Measurements from ENCODE around the gene ZNF438. TPM values are rescaled to one million over a fixed set of nuclear protein-coding genes. Genes with fewer than 3 reads are reported as not detected.

ZNF438 gene
- total RNA-seq, 1 donor: 4.3 TPM

DNA sequence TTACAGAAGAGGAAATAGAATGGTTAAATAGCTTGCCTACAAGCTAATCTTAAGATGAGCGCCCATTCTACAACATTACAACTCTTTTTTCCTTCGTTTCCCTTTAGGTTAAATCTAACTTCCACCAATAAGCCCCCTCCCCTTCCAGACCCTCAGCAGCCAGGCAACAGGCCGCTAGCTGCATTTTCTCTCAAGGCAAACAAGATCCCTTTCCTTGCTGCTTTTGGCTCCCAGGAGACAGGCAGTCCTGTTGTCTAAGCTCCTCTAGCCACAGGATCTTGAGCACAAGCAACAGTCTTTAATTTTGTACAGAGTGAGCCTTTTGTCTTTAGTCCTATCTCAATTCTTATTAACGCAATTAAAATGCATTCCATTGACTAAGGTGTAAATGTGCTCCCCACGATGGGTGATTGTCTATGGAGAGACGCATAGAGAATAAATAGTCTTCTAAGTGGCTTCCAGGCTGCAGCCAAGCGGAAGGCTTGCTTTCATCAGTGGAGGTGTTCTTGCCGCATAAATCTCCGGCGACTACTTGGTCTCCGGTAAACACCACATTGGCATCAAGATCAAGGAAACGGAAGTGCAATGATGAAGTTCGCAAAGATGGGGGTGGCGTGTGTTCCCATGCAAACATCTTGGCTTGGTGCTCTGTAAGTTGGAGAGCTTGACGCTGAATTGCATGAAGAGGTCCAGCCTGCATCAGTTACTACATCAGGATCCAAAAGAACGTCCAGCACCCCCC, 220.2 kb downstream of the ZNF438 start:
- H3K4me2 ChIP-seq (ENCODE audit: insufficient read depth, low read length): peak overlapping the region; percentile 36
- H3K36me3 ChIP-seq (ENCODE audit: insufficient read depth, low read length): no peaks in the 10 kb centered on the region
- H3K27me3 ChIP-seq (ENCODE audit: insufficient read depth, low read length): no peaks in the 10 kb centered on the region
- DNase-seq (ENCODE audit: insufficient read length, low spot score, missing footprints): no peak
- TF ChIP-seq CTCF (IDR thresholded peaks at IDR 0.05; ENCODE audit: extremely low read depth, low read depth, low read length): no peak
- H3K4me1 ChIP-seq (ENCODE audit: insufficient read depth, low read length): peaks cover 33% of the 10 kb centered on the region
- H3K27ac ChIP-seq (ENCODE audit: low read depth, low read length): no peak overlapping the region
- H4K20me1 ChIP-seq (ENCODE audit: insufficient read depth, low read length): no peaks in the 10 kb centered on the region
- no peaks in the 10 kb centered on the region for H3K79me2 ChIP-seq (ENCODE audit: insufficient read depth, low read length)
- H3K4me3 ChIP-seq (ENCODE audit: insufficient read depth, low read length): no peak overlapping the region
- H2AFZ ChIP-seq (ENCODE audit: low read length): no peak overlapping the region
- H3K9me3 ChIP-seq (ENCODE audit: low read depth, low read length): no peaks in the 10 kb centered on the region

DNA sequence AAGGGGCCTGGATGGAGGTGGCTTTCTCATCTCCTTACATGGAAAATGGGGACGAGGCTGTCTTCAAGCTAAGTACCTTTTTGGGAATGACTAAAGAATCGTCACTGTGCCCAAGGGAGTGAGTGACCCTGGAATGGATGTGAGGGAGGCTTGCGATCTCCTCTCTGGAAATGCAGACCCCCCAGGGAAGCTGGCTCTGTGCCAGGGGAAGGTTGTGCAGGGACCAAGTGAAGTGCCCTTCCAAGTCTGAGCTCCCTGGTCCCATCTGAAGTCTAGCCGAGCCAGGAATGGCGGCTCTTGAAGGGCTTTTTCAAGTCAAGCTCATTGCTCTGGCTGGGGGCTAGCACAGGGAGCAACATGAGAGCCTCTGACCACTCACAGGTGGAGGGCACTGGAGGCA, 221.2 kb downstream of the ZNF438 start:
- Histone ChIP-seq H3K79me2 (ENCODE audit: insufficient read depth, low read length) (no peaks in the 10 kb centered on the region), H3K27me3 (ENCODE audit: insufficient read depth, low read length) (no peaks in the 10 kb centered on the region), H3K36me3 (ENCODE audit: insufficient read depth, low read length) (no peaks in the 10 kb centered on the region), H3K4me1 (ENCODE audit: insufficient read depth, low read length) (peaks cover 33% of the 10 kb centered on the region), H3K4me2 (ENCODE audit: insufficient read depth, low read length) (no peak overlapping the region), H2AFZ (ENCODE audit: low read length) (no peak overlapping the region), H4K20me1 (ENCODE audit: insufficient read depth, low read length) (no peaks in the 10 kb centered on the region), H3K4me3 (ENCODE audit: insufficient read depth, low read length) (no peak overlapping the region), H3K27ac (ENCODE audit: low read depth, low read length) (no peak overlapping the region), H3K9me3 (ENCODE audit: low read depth, low read length) (no peaks in the 10 kb centered on the region)
- DNase-seq (ENCODE audit: insufficient read length, low spot score, missing footprints): no peak
- TF ChIP-seq CTCF (IDR thresholded peaks at IDR 0.05; ENCODE audit: extremely low read depth, low read depth, low read length): no peak

DNA sequence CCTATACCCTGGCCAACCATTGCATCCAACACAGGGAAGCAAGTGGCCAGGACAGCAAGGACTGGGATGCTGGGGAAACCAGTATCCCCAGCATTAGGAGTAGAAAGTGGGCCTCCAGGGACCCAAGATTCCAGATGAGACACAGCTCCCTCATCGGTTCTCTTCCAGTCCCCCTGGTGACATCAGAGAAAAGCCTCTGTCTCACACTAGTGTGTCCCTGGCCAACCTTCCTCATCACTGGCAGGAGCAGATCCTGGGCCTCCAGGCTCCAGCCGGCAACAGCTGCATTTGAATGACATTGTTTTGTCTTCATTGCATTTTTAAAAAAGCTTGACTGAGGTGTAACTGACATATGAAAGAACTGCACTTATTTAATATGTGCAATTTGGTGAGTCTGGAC, 224.8 kb downstream of the ZNF438 start:
- peak; percentile 77 for DNase-seq (ENCODE audit: insufficient read length, low spot score, missing footprints)
- Histone ChIP-seq H3K27me3 (ENCODE audit: insufficient read depth, low read length) (no peaks in the 10 kb centered on the region), H3K4me3 (ENCODE audit: insufficient read depth, low read length) (no peak overlapping the region), H3K27ac (ENCODE audit: low read depth, low read length) (no peak overlapping the region), H3K79me2 (ENCODE audit: insufficient read depth, low read length) (no peaks in the 10 kb centered on the region), H3K4me1 (ENCODE audit: insufficient read depth, low read length) (peaks cover 22% of the 10 kb centered on the region), H3K4me2 (ENCODE audit: insufficient read depth, low read length) (no peak overlapping the region), H3K9me3 (ENCODE audit: low read depth, low read length) (no peaks in the 10 kb centered on the region), H2AFZ (ENCODE audit: low read length) (no peak overlapping the region), H4K20me1 (ENCODE audit: insufficient read depth, low read length) (no peaks in the 10 kb centered on the region), H3K36me3 (ENCODE audit: insufficient read depth, low read length) (no peaks in the 10 kb centered on the region)
- no peak for TF ChIP-seq CTCF (IDR thresholded peaks at IDR 0.05; ENCODE audit: extremely low read depth, low read depth, low read length)

DNA sequence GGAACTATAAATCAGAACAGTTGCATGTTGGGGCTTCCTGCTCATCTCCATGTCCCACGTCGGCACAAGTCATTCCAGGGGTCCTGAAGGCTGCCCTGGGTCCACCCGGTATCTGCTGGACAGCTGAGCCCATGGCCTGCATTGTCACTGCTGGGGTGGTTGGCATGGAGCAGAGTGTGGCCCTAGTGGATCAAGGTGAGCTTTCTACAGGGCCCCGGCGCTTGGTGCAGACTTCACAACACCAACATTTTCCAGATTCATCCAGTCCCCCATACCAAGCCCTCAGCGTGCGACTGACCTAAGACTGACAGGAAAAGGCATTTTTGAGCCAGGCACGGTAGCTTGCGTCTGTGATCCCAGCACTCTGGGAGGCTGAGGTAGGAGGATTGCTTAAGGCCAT, 226.6 kb downstream of the ZNF438 start:
- H3K9me3 ChIP-seq (ENCODE audit: low read depth, low read length): no peaks in the 10 kb centered on the region
- H2AFZ ChIP-seq (ENCODE audit: low read length): peak overlapping the region; percentile 27
- H3K4me3 ChIP-seq (ENCODE audit: insufficient read depth, low read length): no peak overlapping the region
- H3K27me3 ChIP-seq (ENCODE audit: insufficient read depth, low read length): no peaks in the 10 kb centered on the region
- H4K20me1 ChIP-seq (ENCODE audit: insufficient read depth, low read length): no peaks in the 10 kb centered on the region
- no peak for TF ChIP-seq CTCF (IDR thresholded peaks at IDR 0.05; ENCODE audit: extremely low read depth, low read depth, low read length)
- no peaks in the 10 kb centered on the region for H3K36me3 ChIP-seq (ENCODE audit: insufficient read depth, low read length)
- peaks cover 15% of the 10 kb centered on the region for H3K4me1 ChIP-seq (ENCODE audit: insufficient read depth, low read length)
- no peak overlapping the region for H3K4me2 ChIP-seq (ENCODE audit: insufficient read depth, low read length)
- DNase-seq (ENCODE audit: insufficient read length, low spot score, missing footprints): no peak
- H3K27ac ChIP-seq (ENCODE audit: low read depth, low read length): no peak overlapping the region
- no peaks in the 10 kb centered on the region for H3K79me2 ChIP-seq (ENCODE audit: insufficient read depth, low read length)

Data from osteoblast (primary cell).